GM12801 (cell line): ENCODE data around the gene KIF21B.

Experiments
- TF ChIP-seq, protein P1 (sequence below): IDR thresholded peaks from one replicate; pipeline ENCODE4 v1.5.1; 2011; ENCODE audit warnings: control low read depth; ENCODE audit not compliant: insufficient read length; ENCODE audit errors: extremely low read depth

The KIF21B gene

DNA sequence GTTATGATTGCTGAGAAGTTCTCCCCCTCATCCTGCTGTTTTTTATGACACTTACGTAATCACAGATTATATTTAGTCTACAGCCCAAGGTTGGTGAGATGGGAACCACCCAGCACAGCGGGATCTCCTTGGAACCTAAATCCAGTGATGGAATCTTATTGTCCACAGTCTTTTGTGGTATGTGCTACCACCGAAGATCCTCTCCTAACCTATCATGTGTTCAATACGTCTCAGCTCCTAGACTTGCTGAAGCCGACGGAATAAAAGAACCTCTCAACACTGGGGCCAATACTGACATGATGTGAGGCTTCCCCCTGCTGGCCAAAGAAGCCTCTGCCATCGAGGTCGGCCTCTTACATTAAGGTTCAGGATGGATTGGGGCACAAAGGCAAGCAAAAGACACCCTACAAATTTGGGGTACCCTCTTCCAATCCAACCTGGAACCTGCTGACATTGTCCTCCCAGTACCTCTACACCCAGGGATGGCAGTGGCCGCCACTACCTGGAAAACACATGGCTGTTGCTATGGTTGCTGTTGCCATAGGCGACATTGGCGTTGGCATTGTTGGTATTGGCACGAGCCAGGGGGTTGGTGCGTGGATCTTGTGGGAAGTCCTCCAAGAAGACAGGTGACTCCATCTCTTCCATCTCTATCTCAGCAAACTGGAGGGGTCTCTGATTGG lies 19.4 kb upstream of the KIF21B start:
- TF ChIP-seq, protein P1, sequence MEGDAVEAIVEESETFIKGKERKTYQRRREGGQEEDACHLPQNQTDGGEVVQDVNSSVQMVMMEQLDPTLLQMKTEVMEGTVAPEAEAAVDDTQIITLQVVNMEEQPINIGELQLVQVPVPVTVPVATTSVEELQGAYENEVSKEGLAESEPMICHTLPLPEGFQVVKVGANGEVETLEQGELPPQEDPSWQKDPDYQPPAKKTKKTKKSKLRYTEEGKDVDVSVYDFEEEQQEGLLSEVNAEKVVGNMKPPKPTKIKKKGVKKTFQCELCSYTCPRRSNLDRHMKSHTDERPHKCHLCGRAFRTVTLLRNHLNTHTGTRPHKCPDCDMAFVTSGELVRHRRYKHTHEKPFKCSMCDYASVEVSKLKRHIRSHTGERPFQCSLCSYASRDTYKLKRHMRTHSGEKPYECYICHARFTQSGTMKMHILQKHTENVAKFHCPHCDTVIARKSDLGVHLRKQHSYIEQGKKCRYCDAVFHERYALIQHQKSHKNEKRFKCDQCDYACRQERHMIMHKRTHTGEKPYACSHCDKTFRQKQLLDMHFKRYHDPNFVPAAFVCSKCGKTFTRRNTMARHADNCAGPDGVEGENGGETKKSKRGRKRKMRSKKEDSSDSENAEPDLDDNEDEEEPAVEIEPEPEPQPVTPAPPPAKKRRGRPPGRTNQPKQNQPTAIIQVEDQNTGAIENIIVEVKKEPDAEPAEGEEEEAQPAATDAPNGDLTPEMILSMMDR: no peak

DNA sequence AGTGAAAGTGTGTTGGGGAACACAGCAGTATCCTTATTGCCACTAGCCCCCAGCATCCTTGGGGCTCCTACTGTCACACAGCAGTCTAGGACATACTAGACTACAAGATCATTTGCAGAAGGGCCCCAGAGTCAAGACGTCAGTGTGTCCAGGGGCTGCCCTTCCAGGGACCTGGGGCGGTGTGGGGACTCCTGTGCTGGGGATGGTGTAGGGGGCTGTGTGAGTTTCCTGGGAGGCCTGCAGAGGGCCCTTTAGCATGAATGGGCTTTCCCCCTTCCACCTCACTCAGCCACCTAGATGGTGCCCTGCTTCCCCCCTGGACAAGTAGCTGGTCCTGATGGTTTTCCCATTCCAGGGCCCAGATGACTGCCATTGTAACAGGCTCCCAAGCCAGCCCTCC lies 17.5 kb upstream of the KIF21B start:
- TF ChIP-seq, protein P1: no peak

DNA sequence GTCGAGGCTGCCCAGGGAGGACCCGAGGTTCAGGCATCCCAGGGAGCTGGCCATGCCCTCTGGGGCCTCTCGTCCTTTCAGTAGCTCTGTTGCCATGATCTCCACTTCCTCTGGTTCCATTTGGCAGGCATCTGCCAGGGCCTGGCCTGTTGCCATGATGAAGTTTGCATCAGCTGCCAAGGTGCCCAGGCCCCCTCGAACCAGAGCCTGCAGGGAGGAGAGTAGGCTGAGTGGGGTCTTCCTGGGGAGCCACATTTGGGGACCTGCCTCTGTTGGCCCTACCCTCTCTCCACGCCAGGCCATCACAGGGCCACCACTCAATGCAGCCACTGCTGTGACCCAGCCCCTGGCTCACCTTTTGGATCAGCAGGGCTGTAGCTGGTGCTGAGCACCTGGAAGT lies 16.4 kb upstream of the KIF21B start:
- TF ChIP-seq, protein P1: no peak

DNA sequence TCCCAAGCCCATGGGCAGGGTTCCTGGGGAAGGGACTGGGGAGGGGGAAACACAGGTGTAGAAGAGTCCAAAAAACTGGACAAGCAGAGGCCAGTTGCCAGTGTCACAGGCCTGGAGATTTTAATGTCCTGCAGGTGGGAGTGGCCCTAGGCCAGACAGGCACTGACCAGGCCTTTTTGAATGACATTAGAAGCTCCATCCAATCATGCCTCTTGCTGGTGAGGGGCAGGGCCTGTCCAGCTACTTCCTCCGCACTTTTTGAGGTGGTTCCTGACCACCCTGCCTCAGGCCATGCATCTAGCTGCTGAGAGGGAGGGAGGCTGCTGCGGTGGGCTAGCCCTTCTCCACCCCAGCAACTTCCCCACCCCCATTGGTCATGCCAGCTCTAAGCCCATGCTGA lies 15.9 kb upstream of the KIF21B start:
- TF ChIP-seq, protein P1: no peak

DNA sequence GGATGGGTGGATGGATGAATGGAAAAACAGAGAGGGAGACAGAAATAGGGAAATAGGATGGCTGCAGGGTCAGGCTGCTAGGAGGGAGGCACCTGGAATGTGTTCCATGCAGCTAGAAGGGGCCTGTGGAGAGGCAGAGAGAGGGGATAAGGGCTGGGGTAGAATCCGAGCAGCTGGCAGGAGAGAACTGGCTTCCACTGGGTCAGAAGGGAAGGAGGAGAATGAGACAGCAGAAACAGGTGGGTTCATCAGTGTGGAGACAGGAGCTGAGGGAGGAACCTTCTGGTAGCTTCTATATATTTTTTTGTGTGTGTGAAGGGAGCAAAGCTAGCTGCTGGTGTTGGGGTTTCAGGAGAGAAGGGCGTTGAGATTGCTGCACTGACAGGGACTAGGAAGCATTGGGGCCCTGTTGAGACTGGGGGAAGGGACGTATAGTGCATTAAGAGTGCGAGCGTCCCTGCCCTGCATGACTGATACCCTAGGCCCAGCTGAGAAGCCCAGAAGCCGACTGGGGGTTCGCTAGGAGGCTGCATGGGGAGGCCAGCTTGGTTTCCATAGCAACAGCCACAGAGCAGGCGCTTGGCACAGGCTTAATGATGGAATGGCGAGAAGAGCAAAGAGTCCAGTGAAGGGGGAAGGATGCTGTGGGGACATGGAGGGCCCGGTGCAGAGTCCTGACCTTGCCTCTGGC lies 14.8 kb upstream of the KIF21B start:
- TF ChIP-seq, protein P1: no peak

DNA sequence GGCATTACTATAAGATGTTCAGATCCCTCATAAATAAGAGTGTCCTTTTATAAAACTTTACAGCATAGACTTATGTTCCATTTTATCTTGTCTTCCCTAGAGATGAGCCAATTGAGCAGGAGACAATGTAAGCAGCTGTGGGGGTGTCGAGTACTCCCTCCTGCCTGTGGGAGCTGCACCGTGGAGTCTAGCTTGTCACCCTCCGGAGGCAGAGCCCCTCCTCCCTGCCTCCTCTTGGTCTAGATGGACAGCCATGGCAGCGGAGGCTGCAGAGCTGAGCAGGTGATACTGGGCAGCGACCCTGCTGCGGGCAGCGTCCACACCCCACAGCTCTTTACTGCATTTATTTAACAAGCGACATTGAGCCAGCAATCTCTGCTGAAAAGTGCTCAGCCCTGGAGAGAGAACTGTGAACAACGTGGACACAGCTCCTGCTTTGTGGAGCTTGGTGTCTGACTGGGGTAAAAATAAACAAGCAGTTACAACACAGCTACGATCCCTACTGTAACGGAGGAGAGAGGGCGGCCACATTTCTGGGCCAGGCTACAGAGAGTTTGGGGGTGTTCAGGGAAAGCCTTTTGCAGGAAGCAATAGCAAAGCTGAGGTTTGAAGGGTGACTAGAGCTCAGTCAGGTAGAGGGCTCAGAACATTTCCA lies 12.8 kb upstream of the KIF21B start:
- TF ChIP-seq, protein P1: no peak

DNA sequence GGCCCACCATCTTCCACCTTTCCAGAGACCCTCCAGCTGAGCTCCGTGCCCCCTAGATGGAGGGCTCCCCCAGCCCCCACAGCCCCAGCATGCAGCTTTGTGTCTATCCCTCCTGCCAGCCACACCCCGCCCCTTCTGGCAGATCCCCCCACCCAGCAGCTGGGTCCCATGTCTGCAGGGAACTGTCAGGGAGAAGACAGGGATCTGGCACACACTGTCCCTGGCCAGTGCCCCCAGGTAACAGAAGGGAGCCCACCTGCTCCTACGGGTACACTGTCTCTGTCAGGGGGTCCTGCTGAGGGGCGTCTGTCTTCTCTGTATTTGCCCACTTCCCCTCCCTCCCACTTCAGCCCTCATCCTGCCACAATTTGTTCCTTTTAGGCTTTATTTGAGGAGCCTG lies 11.2 kb upstream of the KIF21B start:
- TF ChIP-seq, protein P1: no peak
